H1 (cell line): ENCODE data around the gene ZDHHC5. TPM values are rescaled to one million over a fixed set of nuclear protein-coding genes. Genes with fewer than 3 reads are reported as not detected.

Experiments
- CTCF ChIA-PET: fragments of 300-600 bp; sonication (Branson Sonifier 250); formaldehyde crosslinking; loops from one replicate; lab custom pipeline; 2021; ENCODE audit not compliant: partially characterized antibody; lab: Charles Lee
- POLR2A ChIA-PET: fragments of 300-600 bp; sonication (Branson Sonifier 250); formaldehyde crosslinking; loops from one replicate; lab custom pipeline; 2021; ENCODE audit warnings: inconsistent platforms; ENCODE audit not compliant: partially characterized antibody; lab: Charles Lee
- DNase-seq, 2 experiments: peaks; one replicate each; pipeline versions ENCODE4 v3.0.0 to v3.0.0-alpha.2; 2010 to 2022; ENCODE audit warnings: low spot score in 2 of 2, low read depth in 1 of 2, mixed read lengths in 1 of 2
- FAIRE-seq: peaks from 2 replicates; lab custom pipeline; 2011; peaks lifted over from hg19 to GRCh38; lab: Jason Lieb, UNC
- H2AFZ ChIP-seq: 2 replicates; pipeline ENCODE4 v1.8.1; 2012; ENCODE audit warnings: low read length, inconsistent platforms
- H2AK5ac ChIP-seq: 2 replicates; pipeline ENCODE4 v1.6.1; 2013; ENCODE audit warnings: low read depth, low read length
- H2BK120ac ChIP-seq: replicated peaks from 2 replicates; pipeline ENCODE3; 2013; ENCODE audit warnings: low read depth, low read length, inconsistent platforms
- H2BK12ac ChIP-seq: 2 replicates; pipeline ENCODE4 v1.6.1; 2013; ENCODE audit warnings: low read depth, low read length
- H2BK15ac ChIP-seq: 2 replicates; pipeline ENCODE4 v1.6.1; 2013; ENCODE audit warnings: low read length
- H2BK20ac ChIP-seq: 2 replicates; pipeline ENCODE4 v1.6.1; 2013; ENCODE audit warnings: low read length
- H2BK5ac ChIP-seq: 2 replicates; pipeline ENCODE4 v1.6.1; 2013; ENCODE audit warnings: low read depth, low read length
- H3K14ac ChIP-seq: 2 replicates; pipeline ENCODE4 v1.6.1; 2013; ENCODE audit warnings: inconsistent platforms; ENCODE audit not compliant: insufficient read length
- H3K18ac ChIP-seq: 2 replicates; pipeline ENCODE4 v1.6.1; 2013; ENCODE audit warnings: low read length; ENCODE audit errors: extremely low read depth
- H3K23ac ChIP-seq: 2 replicates; pipeline ENCODE4 v1.6.1; 2013; ENCODE audit warnings: inconsistent platforms; ENCODE audit not compliant: insufficient read length
- H3K23me2 ChIP-seq: 2 replicates; pipeline ENCODE4 v1.6.1; 2013; ENCODE audit warnings: low read depth, low read length
- H3K27ac ChIP-seq: 2 replicates; pipeline ENCODE4 v1.6.1; 2011; ENCODE audit warnings: low read depth, low read length, inconsistent platforms
- H3K27me3 ChIP-seq, 4 experiments: replicated peaks in 1 of 4; 1 replicate in 1 of 4; 2 replicates in 3 of 4; pipeline versions ENCODE4 v1.6.1 to v1.8.1; 2011 to 2013; ENCODE audit warnings: low read length in 3 of 4, mild to moderate bottlenecking in 3 of 4, inconsistent platforms in 2 of 4, mixed read lengths in 2 of 4, moderate library complexity in 1 of 4; ENCODE audit not compliant: control insufficient read depth in 3 of 4, insufficient read depth in 3 of 4; ENCODE audit errors: extremely low read depth in 1 of 4
- H3K36me3 ChIP-seq, 4 experiments: 2 replicates each; pipeline versions ENCODE4 v1.6.1 to v1.8.1; 2011 to 2013; ENCODE audit warnings: mild to moderate bottlenecking in 4 of 4, low read length in 3 of 4, moderate library complexity in 2 of 4, control low read depth in 1 of 4, inconsistent platforms in 1 of 4; ENCODE audit not compliant: insufficient read depth in 4 of 4, control insufficient read depth in 2 of 4
- H3K4ac ChIP-seq: replicated peaks from 2 replicates; pipeline ENCODE3; 2013; ENCODE audit warnings: low read length, low read depth, mixed read lengths, inconsistent platforms; ENCODE audit not compliant: insufficient read length
- H3K4me1 ChIP-seq, 4 experiments: replicated peaks in 1 of 4; 1 replicate in 1 of 4; 2 replicates in 3 of 4; pipeline versions ENCODE4 v1.6.1 to v1.8.1; 2011 to 2013; ENCODE audit warnings: low read length in 3 of 4, inconsistent platforms in 2 of 4, mixed read lengths in 1 of 4; ENCODE audit not compliant: insufficient read depth in 4 of 4, control insufficient read depth in 3 of 4
- H3K4me2 ChIP-seq, 2 experiments: 2 replicates each; pipeline versions ENCODE4 v1.6.1 to v1.8.1; 2011 to 2013; ENCODE audit warnings: low read depth in 2 of 2, low read length in 2 of 2, control low read depth in 1 of 2, inconsistent platforms in 1 of 2, mild to moderate bottlenecking in 1 of 2; ENCODE audit not compliant: insufficient read depth in 1 of 2
- H3K4me3 ChIP-seq, 4 experiments: fragments of 200-600, 300-600 bp in 1 of 4; sonication (generic), shearing (Covaris generic), sonication (Bioruptor Twin) in 1 of 4; 2 replicates each; pipeline versions ENCODE4 v1.5.1 to v1.8.1; 2011 to 2016; ENCODE audit warnings: low read length in 4 of 4, low read depth in 3 of 4, control low read depth in 2 of 4, inconsistent platforms in 2 of 4, mild to moderate bottlenecking in 2 of 4, mixed read lengths in 1 of 4, moderate library complexity in 1 of 4; ENCODE audit not compliant: insufficient read depth in 2 of 4; ENCODE audit errors: extremely low read depth in 1 of 4
- H3K56ac ChIP-seq: replicated peaks from 2 replicates; pipeline ENCODE3; 2013; ENCODE audit warnings: low read depth, mild to moderate bottlenecking, mixed read lengths, low read length, inconsistent platforms; ENCODE audit not compliant: insufficient read length
- H3K79me1 ChIP-seq: 2 replicates; pipeline ENCODE4 v1.6.1; 2013; ENCODE audit warnings: low read depth, low read length, control low read depth
- H3K79me2 ChIP-seq, 2 experiments: 2 replicates each; pipeline versions ENCODE4 v1.6.1 to v1.8.1; 2012 to 2013; ENCODE audit warnings: low read length in 2 of 2, mild to moderate bottlenecking in 2 of 2, inconsistent platforms in 1 of 2; ENCODE audit not compliant: insufficient read depth in 2 of 2, control insufficient read depth in 1 of 2
- H3K9ac ChIP-seq, 4 experiments: replicated peaks in 1 of 4; 1 replicate in 1 of 4; 2 replicates in 3 of 4; pipeline versions ENCODE4 v1.6.1 to v1.8.1; 2011 to 2013; ENCODE audit warnings: low read depth in 3 of 4, low read length in 3 of 4, control low read depth in 2 of 4, mild to moderate bottlenecking in 2 of 4, moderate library complexity in 2 of 4, inconsistent platforms in 1 of 4; ENCODE audit errors: extremely low read depth in 1 of 4
- H3K9me3 ChIP-seq, 2 experiments: 2 replicates each; pipeline versions ENCODE4 v1.6.1 to v1.8.1; 2012 to 2013; ENCODE audit warnings: mild to moderate bottlenecking in 2 of 2, moderate library complexity in 2 of 2, control low read depth in 1 of 2, inconsistent platforms in 1 of 2, low read depth in 1 of 2, low read length in 1 of 2, mixed read lengths in 1 of 2; ENCODE audit not compliant: insufficient read depth in 2 of 2
- H4K20me1 ChIP-seq, 2 experiments: replicated peaks in 1 of 2; 2 replicates each; pipeline versions ENCODE3 to v1.8.1; 2011 to 2013; ENCODE audit warnings: inconsistent platforms in 2 of 2, low read length in 2 of 2, mild to moderate bottlenecking in 1 of 2; ENCODE audit not compliant: insufficient read depth in 2 of 2, control insufficient read depth in 1 of 2
- H4K5ac ChIP-seq: 2 replicates; pipeline ENCODE4 v1.6.1; 2013; ENCODE audit warnings: low read length, low read depth, mixed read lengths, inconsistent platforms; ENCODE audit not compliant: insufficient read length
- H4K8ac ChIP-seq: 2 replicates; pipeline ENCODE4 v1.8.0; 2013; ENCODE audit warnings: mild to moderate bottlenecking, moderate library complexity, low read length, inconsistent platforms; ENCODE audit not compliant: insufficient read depth; ENCODE audit errors: extremely low read depth
- H4K91ac ChIP-seq: replicated peaks from 2 replicates; pipeline ENCODE3; 2013; ENCODE audit warnings: low read length, mixed read lengths, inconsistent platforms; ENCODE audit not compliant: insufficient read length
- GTF2F1 ChIP-seq: IDR thresholded peaks from 2 replicates; pipeline ENCODE4 v1.6.1; 2012; ENCODE audit warnings: low read depth, low read length, improper control_type of control experiment, borderline replicate concordance
- JUN ChIP-seq: IDR thresholded peaks from 2 replicates; pipeline ENCODE4 v1.6.1; 2011; ENCODE audit warnings: low read depth, mild to moderate bottlenecking, improper control_type of control experiment, low read length
- POLR2AphosphoS5 ChIP-seq: IDR thresholded peaks from 2 replicates; pipeline ENCODE4 v1.6.1; 2011; ENCODE audit warnings: low read depth, low read length
- SIRT6 ChIP-seq: IDR thresholded peaks from one replicate; pipeline ENCODE4 v1.7.1; 2012; ENCODE audit warnings: low read length, inconsistent platforms
- SP1 ChIP-seq: IDR thresholded peaks from 2 replicates; pipeline ENCODE4 v1.6.1; 2011; ENCODE audit warnings: low read depth, low read length
- WGBS, 2 experiments: shearing (Covaris generic) in 1 of 2; methylation state at CpG; one replicate each; pipeline versions ENCODE4 v1.1.6 to v1.1.7; 2013 to 2015; ENCODE audit warnings: low lambda C conversion rate in 2 of 2, mixed read lengths in 2 of 2, inconsistent platforms in 1 of 2, low coverage in 1 of 2, missing lambda C conversion rate in 1 of 2; ENCODE audit not compliant: insufficient replicate concordance in 2 of 2, insufficient coverage in 1 of 2, insufficient read length in 1 of 2; ENCODE audit errors: extremely low coverage in 1 of 2, missing lambda C conversion rate in 1 of 2; 5-methylcytosine and 5-hydroxymethylcytosine counted together
- polyA plus RNA-seq, 7 experiments: library from polyadenylated mRNA; depleted of rRNA in 3 of 7; stranded (reverse) in 5 of 7; unstranded in 2 of 7; fragments of >200 nt in 5 of 7; fragments of 200-250 nt in 2 of 7; gene quantifications; 1 replicate in 5 of 7; 2 replicates in 1 of 7; 4 replicates in 1 of 7; pipeline versions ENCODE4 v1.2.1 to v1.2.3, GENCODE V29; 2011 to 2013; ENCODE audit warnings: missing spikeins in 2 of 7, mixed read lengths in 2 of 7
- total RNA-seq: library from RNA; stranded (reverse); fragmentation: NEBNext Ultra II Directional; extraction: Animal tissue kit (Norgen Biotek cat#: 25700); gene quantifications from 2 replicates; pipeline ENCODE4 v1.2.1, GENCODE V29; 2021

The ZDHHC5 gene
- total and polyA plus RNA-seq, 2 of the 8 experiments (the other 6 are each of a cell fraction or from before 2014, with no cell fraction given): 40.0 to 56.3 TPM

GRCh38 chr11:57698843-57699365 is 31.0 kb downstream of the ZDHHC5 start:
- no peaks in the 10 kb centered on the region for H3K79me2 ChIP-seq
- peak overlapping the region; percentile 48; the same call in 1 of the 2 replicates for H4K8ac ChIP-seq
- H2BK5ac ChIP-seq: no peak overlapping the region
- ChIA-PET CTCF (interaction anchor here (0.7 to 1.7 kb wide), 7 partner anchors 8 to 244 kb away, joined by 3 to 6 read pairs (median 3); no protein-coding TSS in a partner anchor), POLR2A (interaction anchor here (1.0 to 3.6 kb wide), 5 partner anchors 8 to 43 kb away, joined by 3 to 13 read pairs (median 11); partner anchors contain the start of genes MED19 and SELENOH)
- H2BK120ac ChIP-seq: no peak overlapping the region
- H3K23me2 ChIP-seq: no peaks in the 10 kb centered on the region; the same call in 1 of the 2 replicates
- H2AFZ ChIP-seq: no peak overlapping the region
- H3K9ac ChIP-seq: no peak overlapping the region
- H3K56ac ChIP-seq: no peak overlapping the region
- no peak for FAIRE-seq
- H3K23ac ChIP-seq: no peak overlapping the region
- H4K5ac ChIP-seq: no peak overlapping the region
- H3K36me3 ChIP-seq: peaks cover 21 to 71% (median 54%) of the 10 kb centered on the region in 4 experiments
- no peaks in the 10 kb centered on the region for H3K79me1 ChIP-seq
- DNase-seq: no peak
- H2BK12ac ChIP-seq: no peak overlapping the region
- H3K4me3 ChIP-seq: no peak overlapping the region
- no peak overlapping the region for H2BK20ac ChIP-seq
- no peak overlapping the region for H3K27ac ChIP-seq
- H3K4me2 ChIP-seq: no peak overlapping the region
- H3K4me1 ChIP-seq: no peaks in the 10 kb centered on the region
- no peaks in the 10 kb centered on the region for H4K20me1 ChIP-seq
- no peak overlapping the region for H3K14ac ChIP-seq
- H3K4ac ChIP-seq: no peak overlapping the region
- 86% methylated on average over 17 of the region's 18 CpGs; no CpG with 5 or more reads in 1 of the 2 experiments for WGBS, 2 experiments
- H2BK15ac ChIP-seq: no peak overlapping the region
- H3K9me3 ChIP-seq: no peaks in the 10 kb centered on the region
- no peak overlapping the region for H2AK5ac ChIP-seq
- no peaks in the 10 kb centered on the region for H3K27me3 ChIP-seq
- no peak overlapping the region for H4K91ac ChIP-seq
- no peak overlapping the region for H3K18ac ChIP-seq
- no peak for TF ChIP-seq JUN
- no peak for TF ChIP-seq GTF2F1
- TF ChIP-seq SP1: no peak
- TF ChIP-seq POLR2AphosphoS5: no peak
- TF ChIP-seq SIRT6: no peak
